GM18873 (cell line): ENCODE results near the gene TRIM16.
"Not testable (repeated sequence)": the region's sequence is repeated elsewhere in the genome, so short reads cannot be mapped to it uniquely, and the experiment has no call there.

Experiments
- ATAC-seq: cut with Tn5 transposase; IDR thresholded peaks from one replicate; pipeline ENCODE4 v1.9.1; 2021; ENCODE audit warnings: mild to moderate bottlenecking, moderate library complexity, moderate number of reproducible peaks; ENCODE audit not compliant: unreplicated experiment, low FRiP score

The TRIM16 gene

GRCh38 chr17:15683824-15684478 is at the start of gene TRIM16:
TRIM16 (minus strand) TSS chr17:15684311; CDS start chr17:15651609, 32,702 bp downstream.
- ATAC-seq, result peak; percentile 80

GRCh38 chr17:15733174-15733789 is 49.2 kb upstream of the TRIM16 start:
- not testable (repeated sequence) for ATAC-seq

GRCh38 chr17:15731900-15732299 is 47.8 kb upstream of the TRIM16 start, which contains the start of gene TBC1D26:
TBC1D26 (plus strand) TSS chr17:15732283; CDS start chr17:15735349, 3,066 bp downstream.
- not testable (repeated sequence) for ATAC-seq

GRCh38 chr17:15730535-15730934 is 46.4 kb upstream of the TRIM16 start:
- ATAC-seq, result not testable (repeated sequence)

- ATAC-seq, result not testable (repeated sequence)
Measured at GRCh38 chr17:15716601-15717563, 32.8 kb upstream of the TRIM16 start.

- ATAC-seq, result not testable (repeated sequence)
Measured at GRCh38 chr17:15708879-15709278, 24.8 kb upstream of the TRIM16 start.

GRCh38 chr17:15704813-15705212 is 20.7 kb upstream of the TRIM16 start:
- not testable (repeated sequence) for ATAC-seq

- not testable (repeated sequence) for ATAC-seq
Measured at GRCh38 chr17:15704239-15704638, 20.1 kb upstream of the TRIM16 start.

GRCh38 chr17:15699937-15700336 is 15.8 kb upstream of the TRIM16 start:
- ATAC-seq, result not testable (repeated sequence)

GRCh38 chr17:15699413-15699924 is 15.4 kb upstream of the TRIM16 start, which contains the start of gene ZNF286A:
ZNF286A (plus strand) TSS chr17:15699752; CDS start chr17:15700330, 578 bp downstream.
- ATAC-seq, result peak; percentile 97

- ATAC-seq, result not testable (repeated sequence)
Measured at GRCh38 chr17:15698967-15699366, 14.9 kb upstream of the TRIM16 start.

- not testable (repeated sequence) for ATAC-seq
Measured at GRCh38 chr17:15687494-15687893, 3.4 kb upstream of the TRIM16 start.

- not testable (repeated sequence) for ATAC-seq
Measured at GRCh38 chr17:15683135-15683534, 976 bp downstream of the TRIM16 start.

- not testable (repeated sequence) for ATAC-seq
Measured at GRCh38 chr17:15675991-15676390, 8.1 kb downstream of the TRIM16 start.

- not testable (repeated sequence) for ATAC-seq
Measured at GRCh38 chr17:15674640-15675039, 9.5 kb downstream of the TRIM16 start.

GRCh38 chr17:15669526-15669925 is 14.6 kb downstream of the TRIM16 start:
- not testable (repeated sequence) for ATAC-seq

- no peak for ATAC-seq
Measured at GRCh38 chr17:15663691-15664090, 20.4 kb downstream of the TRIM16 start.

GRCh38 chr17:15663176-15663575 is 20.9 kb downstream of the TRIM16 start:
- no peak for ATAC-seq

GRCh38 chr17:15662681-15663080 is 21.4 kb downstream of the TRIM16 start:
- ATAC-seq, result no peak

GRCh38 chr17:15660077-15660476 is 24.0 kb downstream of the TRIM16 start:
- ATAC-seq, result no peak
